Measurements from ENCODE around the gene LRMDA.

Gene LRMDA

DNA sequence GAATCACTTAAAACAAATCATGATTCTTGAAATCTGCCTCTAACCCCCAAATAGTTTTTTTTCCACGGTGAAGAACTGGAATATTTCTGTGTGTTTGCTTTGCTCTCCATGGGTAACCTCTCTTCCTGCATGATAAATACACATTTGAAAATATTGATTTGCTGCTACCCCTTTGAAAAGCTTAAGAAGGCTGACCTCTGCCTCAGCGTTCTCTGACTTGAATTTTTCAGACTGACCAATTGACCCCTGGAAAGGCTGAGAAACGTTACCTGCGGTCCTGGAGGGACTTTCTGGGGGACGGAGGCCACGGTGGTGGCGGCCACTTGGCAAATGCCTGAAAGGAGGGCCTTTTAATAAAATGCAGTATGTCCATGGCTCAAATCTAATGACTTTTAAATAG is 520.2 kb downstream of the LRMDA start:
- DNase-seq (ENCODE audit: low read depth, low spot score): no peak

DNA sequence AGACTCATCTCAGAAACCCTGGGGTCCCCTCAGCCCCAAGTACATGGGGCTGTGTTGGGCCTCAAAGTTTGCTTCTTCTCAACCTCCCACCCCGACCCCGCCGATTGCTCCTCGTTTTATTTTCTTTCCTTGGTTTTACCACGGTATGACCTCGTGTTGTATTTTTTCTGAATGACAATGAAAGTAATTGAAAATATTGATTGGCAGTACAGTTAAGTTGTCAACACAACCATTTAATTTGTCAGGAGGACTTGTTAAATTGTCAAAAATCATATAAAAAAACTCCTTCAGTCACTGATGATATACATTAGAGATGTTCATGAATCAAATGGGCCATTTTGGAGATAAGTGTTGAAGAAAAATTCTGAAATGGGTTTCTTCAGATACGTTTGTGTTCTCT is 520.7 kb downstream of the LRMDA start:
- DNase-seq (ENCODE audit: low read depth, low spot score): no peak

DNA sequence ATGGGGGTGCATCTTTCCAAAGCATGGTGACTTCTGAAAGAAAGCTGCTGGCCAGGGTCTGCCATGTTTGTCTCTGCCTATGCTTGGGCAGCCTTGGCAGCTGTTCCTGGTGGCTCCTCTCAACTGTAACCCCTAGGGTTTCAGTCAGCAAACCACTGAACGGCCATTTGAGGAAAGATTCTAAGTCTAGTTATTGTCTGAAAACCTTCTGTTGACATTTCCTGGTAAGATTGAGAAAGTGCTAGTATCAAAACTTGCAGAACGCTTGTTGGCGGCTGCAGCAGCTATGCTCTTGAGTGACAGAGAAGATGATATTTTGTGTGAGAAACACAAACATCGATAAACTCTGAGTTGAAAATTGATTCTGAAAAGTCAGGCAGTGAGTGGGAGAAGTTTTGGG is 523.1 kb downstream of the LRMDA start:
- DNase-seq (ENCODE audit: low read depth, low spot score): no peak

DNA sequence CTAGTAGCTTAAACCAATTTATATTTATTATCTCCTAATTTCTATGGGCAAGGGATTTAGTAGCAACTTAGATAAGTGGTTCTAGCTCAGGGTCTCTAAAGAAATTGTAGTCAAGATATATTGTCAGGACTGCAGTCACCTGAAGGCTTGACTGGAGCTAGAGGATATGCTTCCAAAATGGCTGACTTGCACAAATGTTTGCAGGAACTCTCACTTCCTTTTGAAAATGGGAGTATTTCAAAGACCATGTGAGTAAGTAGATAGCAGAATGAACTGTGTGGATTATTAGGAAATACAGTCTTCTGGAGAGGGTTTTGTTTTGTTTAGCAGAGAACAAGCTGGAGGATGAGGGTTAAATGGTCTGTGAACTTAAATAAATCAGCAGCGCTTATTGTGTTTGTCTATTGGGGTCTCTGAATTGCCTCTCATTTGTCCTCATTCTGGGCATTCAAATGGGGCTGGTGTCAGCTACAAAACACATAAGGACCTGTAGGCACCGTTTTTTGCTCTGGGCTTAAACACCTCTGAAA is 524.6 kb downstream of the LRMDA start:
- no peak for DNase-seq (ENCODE audit: low read depth, low spot score)

DNA sequence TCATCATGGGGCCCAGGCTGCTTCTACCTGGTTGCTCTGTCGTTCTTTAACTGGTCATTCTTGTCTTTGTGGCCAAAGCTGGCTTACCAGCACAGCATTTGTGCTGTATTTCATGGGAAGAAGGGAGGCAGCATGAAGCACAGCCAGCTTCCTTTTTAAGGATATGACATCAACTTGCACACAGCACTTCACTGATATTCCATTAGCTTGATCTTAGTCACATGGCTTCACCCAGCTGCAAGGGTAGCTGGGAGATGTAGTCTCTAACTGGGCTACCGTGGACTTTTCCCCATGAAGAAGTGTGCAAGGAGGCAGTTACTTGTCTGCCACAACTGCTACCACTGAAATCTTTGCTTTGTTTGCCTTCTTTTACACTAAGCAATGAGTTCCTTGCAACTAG is 525.2 kb downstream of the LRMDA start:
- no peak for DNase-seq (ENCODE audit: low read depth, low spot score)

DNA sequence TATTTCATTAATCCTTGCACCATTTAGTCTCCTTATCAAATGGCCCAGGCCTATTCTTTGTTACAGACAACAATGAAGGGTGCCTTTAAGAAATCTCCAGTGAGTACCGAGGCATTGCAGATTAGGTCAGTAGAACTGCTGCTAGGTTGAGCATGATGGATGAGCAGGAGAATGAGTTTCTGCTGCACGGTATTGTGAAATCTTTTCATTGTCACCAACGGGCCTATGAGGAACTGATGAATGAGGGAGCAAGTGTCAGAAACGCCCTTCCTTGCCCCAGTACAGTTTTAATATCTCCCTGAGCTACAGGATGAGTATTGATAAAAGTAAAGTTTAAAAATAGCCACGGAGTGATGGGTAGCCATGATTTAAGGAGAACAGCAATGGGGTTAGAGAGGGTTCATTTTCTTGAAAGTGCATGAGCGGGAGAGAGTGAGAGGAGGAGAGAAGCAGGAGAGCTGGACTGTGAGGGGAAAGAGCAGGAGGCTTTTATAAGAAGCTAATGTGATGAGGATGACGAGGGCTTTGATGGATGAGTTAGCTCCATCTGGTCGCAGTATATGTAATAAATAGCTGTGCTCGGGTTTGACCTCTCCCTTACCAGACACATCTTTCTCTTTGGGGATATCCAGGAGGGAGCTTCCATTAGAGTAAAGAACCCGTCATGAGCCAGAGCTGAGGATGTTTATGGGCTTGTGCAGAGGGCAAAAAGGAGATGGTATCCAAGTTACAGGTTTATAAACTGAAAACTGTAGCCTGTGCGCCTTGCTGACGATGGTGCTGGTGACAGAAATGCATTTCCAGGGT is 526.1 kb downstream of the LRMDA start:
- no peak for DNase-seq (ENCODE audit: low read depth, low spot score)

DNA sequence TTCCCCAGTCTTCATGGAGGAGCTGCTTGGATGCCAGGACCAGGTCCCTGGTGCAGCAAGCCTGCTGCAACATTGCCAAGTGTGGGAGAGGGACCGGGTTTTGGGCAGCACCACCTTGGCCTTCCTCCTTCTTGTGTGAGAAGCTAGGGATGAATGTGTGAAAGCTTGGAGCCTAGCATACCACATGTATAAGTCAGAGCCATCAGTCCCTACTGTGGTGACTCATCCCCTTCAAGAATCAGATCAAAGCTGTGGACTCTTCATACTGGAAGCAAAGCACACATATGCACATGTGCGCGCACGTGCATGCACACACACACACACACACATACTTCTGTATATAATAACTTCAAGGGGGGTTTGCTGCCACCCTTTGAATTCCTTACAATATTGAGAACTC is 527.8 kb downstream of the LRMDA start:
- no peak for DNase-seq (ENCODE audit: low read depth, low spot score)

DNA sequence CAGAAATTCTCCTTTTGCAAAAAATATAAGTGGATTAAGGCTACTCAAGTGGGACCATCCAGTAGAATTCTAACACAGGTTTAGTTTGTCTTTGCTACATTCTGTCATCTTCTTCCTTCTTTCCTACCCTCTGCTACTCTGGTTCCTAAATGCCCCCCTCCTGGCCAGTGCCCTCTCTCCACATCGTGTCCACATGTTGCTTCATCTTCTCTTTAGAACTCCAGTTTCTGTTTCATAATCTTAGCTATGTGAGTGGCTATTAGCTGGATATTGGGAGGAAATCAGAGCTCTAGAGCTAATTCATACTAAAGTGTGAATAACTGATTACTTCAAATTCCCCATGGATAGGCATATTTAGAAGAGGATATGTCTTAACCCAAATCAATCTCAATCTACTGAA is 528.5 kb downstream of the LRMDA start:
- DNase-seq (ENCODE audit: low read depth, low spot score): no peak

DNA sequence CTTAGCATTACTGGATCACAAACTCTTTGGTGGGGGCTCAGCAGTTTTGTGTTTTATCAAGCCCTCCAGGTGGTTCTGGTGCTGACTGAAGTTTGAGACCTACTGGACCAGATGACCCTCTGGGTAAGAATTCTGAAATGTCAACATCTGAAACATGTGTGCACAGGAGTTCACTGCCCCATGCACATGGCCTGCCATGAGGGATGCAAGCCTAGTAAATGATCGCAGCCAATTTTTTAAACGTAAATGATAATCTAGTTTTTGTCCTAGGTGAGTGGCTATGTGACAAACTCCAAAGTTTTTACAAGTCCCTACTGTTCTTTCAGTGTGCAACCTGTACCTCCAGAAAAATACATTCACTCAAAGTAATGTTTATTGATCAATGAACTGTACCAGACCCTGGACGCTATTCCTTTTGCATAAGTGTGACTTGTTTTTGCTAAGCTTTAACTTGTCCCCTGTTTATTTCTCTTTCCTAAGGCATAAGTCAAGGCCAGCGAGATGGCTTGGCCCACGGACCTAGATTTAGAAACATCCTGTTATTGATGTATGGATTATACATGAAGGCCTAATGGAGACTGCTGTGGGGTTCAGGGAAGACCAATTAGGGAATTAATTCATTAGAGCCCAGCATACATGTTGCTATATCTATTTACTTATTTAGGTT is 531.1 kb downstream of the LRMDA start:
- DNase-seq (ENCODE audit: low read depth, low spot score): no peak

DNA sequence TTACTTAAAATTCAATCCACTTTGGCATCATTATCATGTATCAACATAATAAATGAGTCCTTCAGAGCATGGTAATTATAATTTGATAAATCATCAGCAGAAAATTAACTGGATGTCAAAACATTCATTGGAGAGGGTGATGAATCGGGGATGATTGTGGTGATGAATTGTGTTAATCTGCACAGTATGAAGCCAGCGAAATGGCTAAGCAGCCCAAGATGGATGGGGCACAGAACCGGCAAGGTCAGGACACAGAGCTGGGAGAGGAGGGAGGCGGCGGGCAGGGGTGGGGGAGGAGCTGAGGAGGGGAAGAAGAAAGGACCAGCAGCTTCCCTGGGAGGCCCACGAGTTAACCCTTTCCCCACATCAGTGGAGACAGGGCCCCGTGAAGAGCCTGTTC is 536.1 kb downstream of the LRMDA start:
- DNase-seq (ENCODE audit: low read depth, low spot score): no peak

DNA sequence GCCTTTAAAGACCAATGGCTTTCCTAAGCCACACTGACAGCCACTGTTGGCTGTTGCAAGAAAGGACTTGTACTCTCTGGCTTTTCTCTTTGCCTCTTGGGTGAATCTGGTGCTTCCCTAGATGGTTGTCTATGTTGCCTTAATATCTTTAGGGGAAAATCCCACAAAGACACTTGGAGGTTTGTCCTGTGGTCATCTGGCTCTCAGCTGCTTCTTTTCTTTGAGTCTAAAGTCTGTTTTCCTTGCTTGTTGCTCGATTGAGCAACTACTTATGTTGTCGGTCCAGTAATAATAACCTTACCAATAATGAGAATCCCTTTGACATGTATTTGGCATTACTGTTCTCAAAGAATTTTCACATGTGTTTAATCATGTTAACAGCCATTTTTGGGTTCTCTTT is 537.6 kb downstream of the LRMDA start:
- DNase-seq (ENCODE audit: low read depth, low spot score): no peak

DNA sequence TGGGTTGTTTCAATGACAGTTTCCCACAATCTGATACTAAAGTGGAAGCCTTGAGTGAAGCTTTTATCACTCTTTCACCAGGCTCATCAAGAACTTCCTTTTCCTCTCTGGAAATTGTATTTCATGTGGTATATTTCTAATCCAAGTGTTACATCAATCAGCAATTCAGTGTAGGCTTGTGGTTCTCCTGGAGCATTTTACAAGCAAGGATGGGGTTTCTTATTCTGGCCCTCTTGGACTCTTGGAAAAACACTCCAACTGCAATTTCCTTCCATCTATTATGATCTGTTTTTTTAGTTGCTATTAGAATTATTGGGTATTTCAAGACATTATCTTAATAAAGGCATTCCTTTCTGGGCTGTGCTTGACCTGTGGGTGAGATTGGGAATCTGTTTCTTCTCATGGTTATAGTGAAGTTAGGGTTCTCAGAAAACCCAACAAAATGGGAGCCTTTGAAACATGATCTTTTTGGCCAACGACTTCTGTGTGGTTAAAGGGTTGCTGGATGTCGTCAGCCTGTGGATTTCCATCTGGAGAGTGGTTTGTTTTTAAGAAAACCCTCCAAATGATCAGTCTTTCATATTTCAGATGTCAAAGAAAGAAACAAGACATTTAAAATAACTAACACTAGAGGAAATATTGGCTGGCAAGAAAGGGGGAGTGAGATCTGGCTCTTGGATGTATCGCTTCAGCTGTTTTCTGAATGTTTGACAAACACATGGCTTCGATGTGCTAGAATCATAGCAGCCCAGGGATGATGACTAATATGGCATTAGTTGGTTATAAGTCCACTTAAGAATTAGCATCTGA is 540.2 kb downstream of the LRMDA start:
- DNase-seq (ENCODE audit: low read depth, low spot score): no peak

DNA sequence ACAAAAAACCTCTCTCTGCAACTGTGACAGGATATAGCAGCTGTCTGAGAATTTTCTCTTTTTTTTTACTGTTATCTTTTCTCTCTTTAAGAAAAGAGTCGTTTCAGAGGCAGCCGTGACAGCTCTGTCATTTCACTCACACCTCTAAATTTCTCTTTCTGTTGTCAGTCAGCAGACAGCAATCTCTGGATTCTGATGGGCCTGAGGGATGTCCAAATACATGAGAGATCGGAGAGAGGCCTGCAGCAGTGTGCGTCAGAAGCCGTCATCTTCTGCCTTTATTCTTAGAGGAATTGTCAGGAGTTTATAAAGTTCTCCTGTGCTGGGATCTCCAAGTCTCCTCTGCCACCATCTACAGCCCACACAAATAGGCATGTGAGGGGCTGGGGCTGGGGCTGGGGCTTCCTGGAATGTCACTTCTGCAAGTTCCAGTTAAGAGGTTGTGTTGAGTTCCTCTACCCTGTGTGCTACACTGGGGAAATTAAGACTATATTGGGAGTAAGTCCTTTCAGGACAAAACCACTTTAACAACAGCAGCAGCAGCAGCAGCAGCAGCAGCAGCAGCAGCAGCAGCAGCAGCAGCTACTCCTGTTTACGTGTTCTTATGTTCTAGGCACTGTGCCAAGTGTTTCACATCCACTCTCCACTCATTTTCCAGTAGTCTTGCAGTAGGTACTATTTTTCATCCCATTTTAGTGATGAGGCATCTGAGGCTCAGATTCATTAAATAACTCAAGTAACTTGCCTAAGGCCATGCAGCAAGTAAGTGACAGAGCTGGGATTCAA is 541.3 kb downstream of the LRMDA start:
- DNase-seq (ENCODE audit: low read depth, low spot score): no peak

DNA sequence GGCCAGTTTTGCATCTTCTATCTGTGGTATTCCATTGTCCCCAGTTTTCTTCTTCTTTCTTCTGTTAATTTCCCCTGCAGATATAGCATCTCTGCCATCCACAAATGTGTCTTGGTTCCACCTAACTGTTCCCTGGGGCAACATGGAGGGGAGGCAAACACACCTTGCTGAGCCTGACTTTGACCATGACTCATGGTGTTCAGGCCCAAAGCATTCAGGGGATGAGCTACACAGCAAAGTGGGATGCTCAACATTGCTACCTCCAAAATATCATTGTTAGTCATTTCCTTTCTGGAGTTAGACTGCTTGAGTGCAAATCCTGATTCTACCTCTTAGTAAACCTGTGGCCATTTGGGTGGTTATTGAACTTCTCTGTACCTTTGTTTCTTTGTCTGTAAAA is 542.7 kb downstream of the LRMDA start:
- DNase-seq (ENCODE audit: low read depth, low spot score): no peak

DNA sequence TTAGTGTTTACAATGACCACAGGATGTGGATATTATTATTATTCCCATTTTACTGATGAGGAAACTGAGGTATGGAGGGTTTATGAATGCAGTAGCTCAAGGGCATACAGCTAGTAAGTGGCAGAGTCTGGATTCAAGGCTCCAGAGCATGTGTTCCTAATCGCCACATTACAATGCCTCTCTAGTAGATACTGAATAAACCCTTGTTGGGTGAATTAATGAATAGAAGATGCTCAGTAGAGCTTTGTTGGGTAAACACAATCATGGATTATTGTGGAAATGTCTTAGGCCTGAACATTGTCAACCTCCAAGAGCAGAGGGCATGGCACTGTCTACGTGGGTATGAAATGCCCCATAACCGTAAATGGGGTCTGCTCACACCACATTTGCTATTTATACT is 545.3 kb downstream of the LRMDA start:
- DNase-seq (ENCODE audit: low read depth, low spot score): no peak

DNA sequence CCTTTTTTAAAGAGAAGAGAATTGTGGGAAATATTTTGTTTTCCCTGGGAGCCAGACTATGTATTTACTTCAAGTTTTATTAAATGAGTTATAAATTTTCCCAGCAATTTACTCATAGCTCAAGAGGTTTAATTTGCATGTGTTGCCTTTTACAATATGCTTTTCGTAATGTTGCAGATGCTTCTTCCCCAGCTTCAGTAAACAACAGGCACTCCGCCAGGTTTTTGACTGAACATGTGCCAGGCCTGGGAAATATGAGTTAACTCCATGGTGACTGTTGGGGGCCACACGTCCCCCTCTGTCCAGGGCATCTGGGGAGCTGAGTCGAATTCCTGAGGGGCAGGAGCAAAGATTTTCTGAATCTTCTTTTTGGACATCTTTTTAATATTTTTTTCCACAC is 545.7 kb downstream of the LRMDA start:
- no peak for DNase-seq (ENCODE audit: low read depth, low spot score)

DNA sequence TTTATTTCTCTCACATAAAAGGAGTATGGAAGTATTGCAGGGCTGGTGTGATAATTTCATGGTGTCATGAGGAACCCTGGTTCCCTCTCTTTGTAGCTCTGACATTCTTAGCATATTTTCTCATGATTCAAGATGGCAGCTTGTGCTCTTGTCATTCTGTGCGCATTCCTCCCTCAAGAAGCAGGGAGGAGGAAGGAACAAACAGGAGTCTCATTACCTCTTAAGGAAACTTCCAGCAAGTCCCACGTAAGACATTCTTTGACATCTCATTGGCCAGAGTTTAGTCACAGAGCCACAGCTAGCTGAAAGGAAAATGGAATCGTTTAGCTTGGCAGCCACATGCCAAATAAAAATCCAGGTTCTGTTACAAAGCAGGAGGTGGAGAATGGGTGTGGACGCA is 546.8 kb downstream of the LRMDA start:
- no peak for DNase-seq (ENCODE audit: low read depth, low spot score)

DNA sequence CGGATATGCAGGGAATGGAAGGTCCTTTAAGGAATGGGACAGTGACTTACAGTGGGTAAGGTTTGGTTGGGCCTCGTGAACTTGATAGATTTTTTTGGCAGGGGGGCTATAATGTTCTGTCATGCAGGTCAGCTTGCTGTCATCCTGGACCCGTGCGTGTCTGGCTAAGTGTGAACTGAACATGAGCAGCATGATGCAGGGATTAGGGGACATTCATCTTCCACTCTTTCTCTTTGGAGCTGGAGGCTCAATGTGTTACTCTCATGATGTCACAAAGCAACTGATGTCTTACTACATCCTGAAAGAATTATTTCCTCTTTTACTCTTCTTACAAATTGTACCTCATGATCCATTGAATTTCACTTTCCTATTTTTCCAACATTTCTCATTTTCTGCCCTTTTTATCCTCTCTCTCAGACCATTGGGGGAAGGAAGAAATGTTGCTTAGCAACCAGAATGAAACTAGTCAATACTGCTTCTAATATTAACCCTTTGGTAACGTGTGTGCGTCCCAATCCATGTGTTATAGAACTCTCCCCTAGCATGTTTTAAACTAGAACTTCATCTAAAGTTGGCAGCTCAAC is 549.1 kb downstream of the LRMDA start:
- DNase-seq (ENCODE audit: low read depth, low spot score): no peak

DNA sequence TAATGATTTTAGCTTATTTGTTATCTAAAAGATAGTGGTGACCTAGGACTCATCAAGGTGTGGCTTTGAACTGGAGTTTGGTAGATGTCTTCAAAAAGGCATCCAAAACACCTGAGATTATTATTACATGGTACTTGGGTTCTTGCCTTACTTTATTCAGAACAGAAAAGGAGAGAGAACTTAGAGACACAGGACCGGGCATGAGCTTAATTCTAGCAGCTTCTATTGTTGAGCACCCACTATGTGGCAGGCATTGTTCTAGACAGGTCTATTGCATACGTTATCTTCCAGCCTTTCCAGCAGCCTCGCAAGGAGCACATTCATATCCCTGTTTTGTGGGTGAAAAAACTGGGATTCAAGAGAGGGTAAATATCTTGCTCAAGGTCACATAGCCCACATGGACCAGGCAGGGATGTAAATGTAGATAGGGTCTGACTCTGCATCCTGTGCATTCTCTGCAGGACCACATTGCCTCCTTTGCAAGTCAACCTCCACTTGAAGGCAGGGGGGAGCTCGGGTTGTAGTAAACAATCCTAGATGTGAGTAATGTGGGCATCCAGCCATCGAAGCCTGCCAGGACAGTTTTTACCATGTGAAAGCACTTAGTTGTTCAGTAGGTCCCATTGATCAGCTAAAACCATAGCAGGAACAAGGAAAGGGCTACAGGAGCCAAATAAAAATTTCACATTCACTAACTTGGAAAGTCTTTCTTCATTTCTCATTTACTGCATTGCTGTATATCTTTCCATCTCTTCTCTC is 551.4 kb downstream of the LRMDA start:
- DNase-seq (ENCODE audit: low read depth, low spot score): no peak

DNA sequence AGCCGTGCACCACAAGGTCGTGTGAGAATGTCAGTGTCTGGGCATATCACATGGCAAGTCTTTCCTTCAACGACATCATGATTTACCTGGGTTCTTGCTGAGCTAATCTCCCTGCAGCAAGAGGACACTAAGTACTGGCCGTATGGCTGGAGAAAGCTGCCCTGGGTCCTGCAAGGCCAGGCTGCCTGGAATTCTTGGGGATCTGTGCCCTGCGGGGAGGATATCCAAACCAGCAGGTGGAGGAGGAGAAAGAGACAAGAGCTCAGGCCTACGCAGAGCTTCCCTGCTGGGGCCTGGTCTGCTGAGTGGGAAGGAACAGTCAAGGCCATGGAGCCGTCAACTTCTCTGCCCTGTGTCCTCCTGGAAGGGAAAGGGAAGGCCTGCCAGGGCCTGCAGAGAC is 552.6 kb downstream of the LRMDA start:
- no peak for DNase-seq (ENCODE audit: low read depth, low spot score)

All from activated naive CD8-positive, alpha-beta T cell treated with anti-CD3 and anti-CD28 coated beads, Interleukin-2, amount 50 U/mL, for 16 hours (primary cell).